NCI-H146 treated with DMSO at 0.1 percent for 48 hours (cell line): ENCODE results near the gene FBN1.

Experiments used
- DNase-seq: peaks from one replicate; lab custom pipeline; 2025; ENCODE audit not compliant: unreplicated experiment; lab: John Stamatoyannopoulos, UW

The FBN1 gene

DNA sequence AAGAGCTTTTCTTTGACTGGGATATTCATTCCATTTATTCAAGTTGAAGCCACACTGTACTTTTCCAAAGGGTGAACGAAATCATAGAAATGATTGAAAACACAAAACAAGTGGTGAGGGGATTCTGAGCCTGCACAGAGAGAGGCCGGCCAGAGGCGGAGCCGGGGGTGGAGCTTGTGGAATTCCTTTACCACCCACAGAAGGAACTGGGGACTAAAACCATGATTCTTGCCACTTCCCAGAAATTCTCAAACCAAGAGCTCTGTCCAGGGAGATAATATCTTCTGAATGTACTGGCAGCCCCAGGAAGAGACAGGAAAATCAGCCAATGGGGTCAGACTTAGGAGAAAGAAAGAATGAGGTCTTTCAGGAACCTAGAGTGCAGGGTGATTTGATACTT is 20.8 kb downstream of the FBN1 start:
- DNase-seq, result no peak

GRCh38 chr15:48623456-48623855 is 22.1 kb downstream of the FBN1 start:
- no peak for DNase-seq

DNA sequence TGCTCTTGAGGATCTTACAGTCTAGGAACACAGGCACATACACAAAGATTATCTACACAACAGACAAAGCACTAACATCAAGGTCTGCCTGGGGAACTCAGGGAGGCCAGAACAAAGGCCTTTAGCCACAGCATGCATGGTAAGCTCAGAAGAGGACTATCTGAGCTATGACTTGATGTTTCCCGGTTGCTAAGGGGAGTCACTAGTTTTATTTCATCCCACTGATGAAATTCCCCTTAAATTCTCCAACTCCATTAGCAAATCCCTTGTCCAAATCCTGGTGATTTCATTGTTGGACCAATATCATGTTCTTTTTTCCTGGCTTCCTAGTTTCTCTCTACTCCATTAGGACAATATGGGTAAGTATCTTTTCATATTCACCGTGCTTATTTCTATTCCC is 23.3 kb downstream of the FBN1 start:
- no peak for DNase-seq

DNA sequence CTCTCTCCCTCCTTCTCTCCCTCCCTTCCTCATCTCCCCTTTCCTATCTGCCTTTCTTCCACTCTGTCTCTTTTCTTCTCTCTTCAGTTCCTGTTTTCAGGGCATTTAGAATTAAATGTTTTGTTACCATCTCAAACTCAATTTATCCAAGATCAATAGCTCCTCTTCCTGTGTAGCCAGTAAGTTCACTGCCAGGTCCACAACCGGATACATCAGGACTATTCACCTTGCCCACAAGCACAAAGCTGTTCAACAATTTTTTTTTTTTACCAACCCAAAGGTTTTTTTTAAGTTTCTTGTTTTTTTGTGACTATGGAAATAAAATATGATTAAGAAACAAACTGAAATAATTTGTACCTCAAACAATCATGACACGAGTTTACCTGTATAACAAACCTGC is 26.1 kb downstream of the FBN1 start:
- DNase-seq, result no peak

DNA sequence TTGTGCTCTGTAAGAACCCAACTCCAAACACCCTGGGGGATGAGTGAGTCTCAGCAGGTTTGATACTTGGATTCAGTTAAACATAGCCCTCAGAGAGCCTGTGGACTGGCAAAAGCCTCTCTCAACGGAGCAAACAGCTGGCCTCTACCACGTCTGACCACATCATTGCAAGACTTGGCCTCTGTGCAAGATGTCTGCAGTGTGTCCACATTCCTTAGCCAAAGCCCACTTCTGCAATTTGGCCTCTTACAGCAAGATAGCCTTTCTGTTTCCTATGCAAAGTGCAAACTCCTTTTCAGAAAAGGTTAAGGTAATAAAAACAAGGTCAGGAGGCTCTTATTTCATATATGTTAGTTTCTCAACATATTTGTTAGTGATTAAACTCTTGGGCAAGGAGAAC is 27.9 kb downstream of the FBN1 start:
- no peak for DNase-seq

DNA sequence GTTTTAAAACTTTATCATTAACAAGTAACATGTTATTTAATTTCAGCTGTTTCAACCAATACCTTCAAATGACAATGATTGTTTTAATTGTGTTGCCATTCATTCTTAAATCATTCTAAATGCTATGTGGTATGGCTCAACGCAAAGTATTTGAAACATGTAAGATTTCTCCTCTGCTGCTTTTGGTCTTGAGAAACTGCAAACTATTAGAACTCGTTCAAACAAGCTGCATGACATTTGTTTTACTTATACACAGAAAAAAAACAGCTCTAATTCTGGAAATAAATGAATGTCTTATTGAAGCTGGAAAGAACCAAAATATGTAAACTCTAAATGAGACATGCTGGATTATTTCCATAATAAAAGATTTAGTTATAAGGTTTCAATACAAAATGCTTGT is 29.3 kb downstream of the FBN1 start:
- no peak for DNase-seq

DNA sequence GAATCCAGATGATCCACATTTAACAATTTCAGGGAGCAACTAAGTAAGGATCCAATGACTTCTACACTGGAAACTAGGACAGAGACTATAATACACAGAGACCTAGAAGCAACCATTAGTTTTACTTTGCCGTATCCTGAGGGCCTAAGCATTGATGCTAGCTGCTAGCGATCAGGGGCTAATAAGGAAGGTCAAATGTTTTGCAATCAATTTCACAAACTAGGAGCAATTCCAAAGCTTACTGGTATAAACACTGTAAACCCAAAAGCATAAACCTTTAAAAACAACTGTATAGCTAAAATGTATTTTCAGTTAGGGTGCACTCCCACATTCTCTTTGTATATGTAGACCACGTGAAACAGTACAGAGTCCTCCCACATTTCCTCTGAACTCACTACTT is 31.5 kb downstream of the FBN1 start:
- DNase-seq, result no peak

DNA sequence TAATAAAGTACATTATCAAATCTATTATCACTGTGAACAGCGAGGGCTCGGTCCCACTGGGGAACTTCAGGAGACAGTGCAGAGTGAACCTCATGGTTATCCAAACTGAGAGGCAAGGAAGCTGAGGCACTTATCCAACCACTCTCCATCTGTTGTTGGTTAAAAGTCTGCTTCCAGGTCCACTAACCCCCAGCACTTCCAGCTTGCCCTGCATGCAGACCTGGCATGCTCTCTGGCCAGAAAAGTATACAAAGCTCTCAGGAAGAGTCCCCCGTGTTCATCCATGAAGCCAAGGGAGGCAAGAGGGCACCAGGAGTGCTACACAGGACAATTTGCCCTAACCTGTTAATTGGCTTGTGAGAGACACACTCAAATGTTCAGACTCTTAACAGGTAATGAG is 36.0 kb downstream of the FBN1 start:
- DNase-seq, result no peak

GRCh38 chr15:48607846-48608245 is 37.7 kb downstream of the FBN1 start:
- no peak for DNase-seq

GRCh38 chr15:48604567-48604966 is 40.9 kb downstream of the FBN1 start:
- DNase-seq, result no peak

GRCh38 chr15:48603922-48604321 is 41.6 kb downstream of the FBN1 start:
- no peak for DNase-seq

DNA sequence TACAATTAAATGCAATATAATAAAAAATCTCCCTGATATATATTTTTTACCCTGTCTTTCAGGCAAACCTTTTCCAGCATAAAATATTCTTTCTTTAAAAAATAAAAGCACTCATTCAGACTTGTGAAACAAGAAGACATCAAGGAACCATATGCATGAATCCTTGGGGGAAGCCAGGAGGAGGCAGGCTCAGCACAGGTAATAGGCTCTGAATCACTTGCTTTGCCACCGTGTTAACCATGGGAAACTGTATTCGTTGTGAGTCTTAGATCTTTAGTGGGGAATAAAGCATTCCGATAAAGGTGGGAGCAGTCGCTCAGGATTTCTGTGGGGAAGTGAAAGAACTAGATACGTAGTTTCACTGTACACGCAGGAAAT is 42.4 kb downstream of the FBN1 start:
- no peak for DNase-seq

- DNase-seq, result no peak
These were observed 43.0 kb downstream of the FBN1 start for GRCh38 chr15:48602358-48603122.

DNA sequence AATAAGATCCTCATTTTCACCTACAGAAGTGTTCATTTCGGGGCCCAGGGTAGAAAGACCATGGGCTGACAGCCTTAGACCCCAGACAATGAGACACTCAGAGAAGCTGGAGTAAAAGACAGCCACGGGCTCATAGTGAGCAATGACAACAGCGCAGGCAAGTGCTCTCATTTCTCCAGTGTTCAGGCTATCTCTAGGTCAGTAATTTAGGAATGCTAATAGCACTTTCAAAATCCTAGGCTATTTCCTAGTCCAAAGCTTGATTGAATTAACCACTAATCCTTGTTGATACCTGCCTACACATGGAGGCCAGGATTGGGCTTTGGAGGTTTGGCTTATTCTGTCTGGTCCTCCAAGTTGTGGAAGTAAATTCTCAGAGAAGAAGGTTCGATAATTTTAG is 44.4 kb downstream of the FBN1 start:
- DNase-seq, result no peak

GRCh38 chr15:48596841-48597240 is 48.7 kb downstream of the FBN1 start:
- no peak for DNase-seq

DNA sequence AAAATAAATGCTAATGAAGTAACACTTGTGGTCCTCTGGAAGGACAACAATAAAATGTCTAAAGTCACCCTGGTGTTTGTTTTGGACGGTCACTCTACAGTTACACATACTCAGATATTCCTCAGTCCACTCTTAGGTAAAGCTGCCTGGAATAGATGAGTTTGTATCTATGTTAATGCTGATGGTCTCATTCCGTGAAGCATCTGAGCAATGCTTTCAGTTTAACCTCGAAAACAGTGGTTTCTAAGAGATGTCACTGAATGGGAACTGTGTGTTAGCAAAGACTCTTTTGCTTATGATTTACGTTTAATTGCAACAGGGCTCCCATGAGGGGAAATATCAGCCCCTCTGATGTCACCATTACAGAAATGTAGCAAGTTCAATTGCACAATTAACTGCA is 49.1 kb downstream of the FBN1 start:
- no peak for DNase-seq

DNA sequence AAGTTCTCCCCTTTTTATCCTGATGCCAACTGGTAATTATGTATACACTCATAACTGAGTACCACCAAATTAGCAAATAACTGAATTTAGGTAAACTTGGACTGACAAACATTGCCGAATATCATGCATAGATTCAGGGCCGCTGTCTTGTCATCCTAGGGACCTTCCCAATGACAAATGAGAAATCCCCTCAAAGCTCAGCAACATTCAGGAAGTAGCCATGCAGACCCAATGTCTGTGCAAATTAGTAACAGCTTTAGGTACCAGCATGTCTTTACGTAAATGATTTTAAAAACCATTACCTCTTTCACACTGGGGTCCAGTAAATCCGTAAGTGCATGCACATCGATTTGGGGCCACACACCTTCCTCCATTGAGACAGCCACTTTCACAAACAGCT is 49.5 kb downstream of the FBN1 start:
- no peak for DNase-seq

GRCh38 chr15:48592933-48593332 is 52.6 kb downstream of the FBN1 start:
- DNase-seq, result no peak

DNA sequence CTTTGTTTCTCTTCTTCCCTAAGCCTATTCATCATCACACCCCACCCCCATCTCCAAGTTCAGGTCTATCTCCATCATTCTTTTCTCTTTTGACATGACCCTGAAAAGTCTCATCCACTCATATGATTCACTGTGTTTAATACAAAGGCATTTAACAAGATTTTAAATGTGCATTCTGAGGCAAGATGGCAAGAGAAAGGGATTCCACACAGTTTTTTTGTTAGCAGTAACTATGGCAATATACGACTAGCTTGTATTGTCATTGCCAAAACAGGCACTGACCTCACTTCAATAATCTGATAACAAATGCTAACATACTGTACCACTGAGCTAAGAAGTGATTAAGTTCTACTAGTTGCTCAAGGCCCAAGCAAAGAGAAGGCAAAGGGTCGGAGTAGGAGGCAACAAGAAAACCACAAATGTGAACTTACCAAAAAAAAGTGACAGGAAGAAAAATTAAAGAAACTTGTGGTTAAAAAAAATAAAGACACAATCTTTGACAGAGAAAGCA is 53.2 kb downstream of the FBN1 start:
- DNase-seq, result no peak

DNA sequence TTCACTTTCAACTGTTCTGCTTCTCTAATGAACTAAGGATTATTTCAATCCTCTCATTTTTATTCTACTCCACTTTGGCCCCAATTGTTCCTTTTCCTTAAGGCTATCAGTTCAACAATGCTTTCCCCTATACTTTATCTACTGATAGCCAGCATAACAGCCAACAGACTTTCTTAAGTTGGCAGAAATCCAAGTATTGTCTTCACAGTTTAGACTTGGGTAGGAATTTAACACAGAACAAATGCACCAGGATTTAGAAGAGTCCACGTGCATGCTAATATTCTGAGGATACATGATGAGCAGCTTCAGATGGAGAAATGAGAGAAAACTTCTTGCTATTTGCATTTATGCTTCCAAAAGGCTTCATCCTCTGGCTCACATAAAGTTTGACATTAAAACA is 54.8 kb downstream of the FBN1 start:
- no peak for DNase-seq

GRCh38 chr15:48584812-48585563 is 60.5 kb downstream of the FBN1 start:
- DNase-seq, result no peak

DNA sequence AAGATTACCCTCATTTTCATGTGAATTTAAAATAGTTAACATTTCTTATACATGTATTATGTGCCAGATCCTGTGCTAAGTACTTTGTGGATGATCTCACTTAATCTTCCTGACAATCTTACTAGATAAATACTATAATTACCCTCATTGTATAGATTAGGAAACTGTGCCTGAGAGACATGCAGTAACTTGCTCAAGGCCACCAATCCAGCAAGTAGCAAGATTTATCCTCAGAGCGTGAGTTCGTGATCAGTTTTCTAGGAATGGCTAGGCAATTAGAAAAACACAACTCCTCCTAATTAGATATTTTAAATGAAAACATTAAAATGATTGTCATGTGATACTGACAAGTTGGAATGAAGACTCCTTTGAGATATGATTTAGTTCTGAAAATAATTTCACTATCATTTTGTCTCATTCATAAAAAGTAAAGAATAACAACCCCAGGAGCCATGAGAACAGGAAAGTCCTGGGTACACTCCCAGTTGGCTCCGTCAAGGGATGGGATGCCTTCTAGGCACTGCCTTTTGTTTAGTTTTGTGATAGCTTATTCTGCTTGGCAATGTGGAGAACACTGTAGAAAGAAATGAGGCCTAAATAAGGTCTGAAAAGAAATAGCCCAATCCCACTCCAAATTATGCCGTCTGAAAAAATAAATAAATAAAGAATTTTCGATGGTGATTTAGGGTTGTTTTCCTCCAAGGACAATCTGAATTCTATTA is 61.3 kb downstream of the FBN1 start:
- no peak for DNase-seq
